ENCODE measurements around the gene ERBB2.

ERBB2 gene

DNA sequence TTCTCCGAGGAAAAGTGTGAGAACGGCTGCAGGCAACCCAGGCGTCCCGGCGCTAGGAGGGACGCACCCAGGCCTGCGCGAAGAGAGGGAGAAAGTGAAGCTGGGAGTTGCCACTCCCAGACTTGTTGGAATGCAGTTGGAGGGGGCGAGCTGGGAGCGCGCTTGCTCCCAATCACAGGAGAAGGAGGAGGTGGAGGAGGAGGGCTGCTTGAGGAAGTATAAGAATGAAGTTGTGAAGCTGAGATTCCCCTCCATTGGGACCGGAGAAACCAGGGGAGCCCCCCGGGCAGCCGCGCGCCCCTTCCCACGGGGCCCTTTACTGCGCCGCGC is at the start of gene ERBB2:
ERBB2 (plus strand) TSS at position 247 of the 330 bp plus-strand sequence. CDS start 175 bp downstream, outside the sequence.
- peak; percentile 48 for FAIRE-seq

DNA sequence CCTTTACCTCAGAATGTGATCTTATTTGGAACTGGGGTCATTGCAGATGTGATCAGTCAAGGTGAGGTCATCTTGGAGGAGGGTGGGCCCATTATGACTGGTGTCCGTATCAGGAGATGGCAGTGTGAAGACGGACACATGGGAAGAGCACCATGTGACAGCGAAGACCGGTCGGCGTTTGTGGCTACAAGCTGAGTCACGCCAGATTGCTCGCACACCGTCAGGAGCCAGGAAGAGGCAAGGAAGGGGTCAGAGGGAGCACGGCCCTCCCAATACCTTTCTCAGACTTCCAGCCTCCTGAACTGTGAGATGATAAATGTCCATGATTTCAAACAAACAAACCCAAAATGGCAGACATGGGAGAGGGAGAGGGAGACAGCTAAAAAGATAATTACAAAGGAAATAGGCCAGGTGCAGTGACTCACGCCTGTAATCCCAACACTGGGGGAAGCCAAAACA is 49.7 kb upstream of the ERBB2 start:
- FAIRE-seq: no peak

DNA sequence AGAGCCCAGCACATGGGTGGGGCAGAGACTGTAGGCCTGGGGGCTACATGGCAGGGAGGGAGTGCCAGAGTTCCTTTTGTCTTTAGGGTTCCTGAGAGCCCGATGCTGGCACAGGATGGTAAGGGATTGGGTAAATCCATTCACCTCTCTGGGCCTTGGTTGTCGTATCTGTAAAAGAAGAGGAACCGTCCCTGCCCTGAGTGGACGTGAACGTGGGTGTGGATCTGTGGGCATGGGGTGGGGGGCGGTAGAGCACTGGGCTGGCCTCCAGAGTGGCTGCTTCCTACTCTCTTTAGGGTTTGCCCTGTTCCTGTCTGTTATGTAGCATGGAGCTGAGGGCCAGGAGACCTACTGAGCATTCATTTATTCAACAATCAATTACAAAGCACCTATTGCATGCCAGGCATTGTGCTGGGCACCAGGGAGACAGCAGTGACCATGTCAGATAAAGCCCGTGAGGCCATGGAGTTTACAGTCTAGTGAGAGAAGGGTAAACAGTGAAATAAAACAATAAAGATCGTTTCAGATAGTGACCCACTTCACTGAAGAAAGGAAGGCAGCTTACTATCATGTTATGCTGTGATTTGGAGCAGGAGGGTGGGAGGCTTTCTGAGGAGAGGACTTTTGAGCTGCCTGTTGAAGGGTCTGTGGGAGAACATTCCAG is 47.8 kb upstream of the ERBB2 start:
- FAIRE-seq: no peak

DNA sequence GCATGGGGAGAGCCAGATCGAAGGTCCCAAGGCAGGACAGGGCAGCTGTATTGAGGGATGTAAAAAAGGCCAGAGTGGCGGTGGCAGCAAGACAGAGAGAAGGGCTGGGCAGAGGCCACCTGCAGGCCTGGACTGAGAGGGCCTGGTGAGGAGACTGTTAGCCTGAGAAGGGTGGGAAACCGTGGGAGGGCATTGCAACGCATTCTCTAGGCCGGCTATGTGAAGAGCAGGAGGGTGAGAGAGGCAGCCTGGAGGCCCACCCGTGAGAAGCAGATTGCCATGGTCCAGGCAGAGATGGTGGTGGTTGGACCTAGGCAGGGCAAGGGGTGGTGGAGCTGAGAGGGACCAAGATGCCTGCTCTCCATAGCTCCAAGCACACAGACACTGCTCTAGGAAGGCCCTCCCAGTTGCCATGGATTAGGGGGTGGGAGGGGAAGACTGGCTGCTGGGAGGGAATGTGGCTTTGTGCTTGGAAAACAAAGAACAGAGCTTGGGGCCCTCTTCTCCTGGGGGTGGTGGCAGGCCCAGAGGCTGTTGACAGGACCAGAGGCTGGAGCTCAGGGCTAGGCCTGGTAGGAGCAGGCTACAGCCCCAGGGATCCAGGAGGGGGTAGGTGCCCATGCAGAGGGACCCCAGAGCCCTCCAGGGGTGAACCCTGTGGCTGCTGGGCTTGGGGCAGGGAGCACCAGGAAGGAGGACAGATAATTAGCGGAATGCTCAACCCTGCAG is 47.1 kb upstream of the ERBB2 start:
- no peak for FAIRE-seq

DNA sequence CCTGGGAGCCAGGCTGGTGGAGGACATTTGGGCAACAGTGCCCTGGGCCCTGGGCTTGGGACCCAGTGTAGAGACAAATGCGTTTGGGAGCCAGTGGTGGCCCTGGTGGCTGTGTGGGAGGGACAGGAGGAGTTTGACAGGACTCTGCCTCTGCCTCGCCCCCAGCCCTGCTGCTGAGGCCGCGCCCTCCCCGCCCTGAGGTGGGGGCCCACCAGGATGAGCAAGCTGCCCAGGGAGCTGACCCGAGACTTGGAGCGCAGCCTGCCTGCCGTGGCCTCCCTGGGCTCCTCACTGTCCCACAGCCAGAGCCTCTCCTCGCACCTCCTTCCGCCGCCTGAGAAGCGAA is 46.6 kb upstream of the ERBB2 start:
- FAIRE-seq: no peak

DNA sequence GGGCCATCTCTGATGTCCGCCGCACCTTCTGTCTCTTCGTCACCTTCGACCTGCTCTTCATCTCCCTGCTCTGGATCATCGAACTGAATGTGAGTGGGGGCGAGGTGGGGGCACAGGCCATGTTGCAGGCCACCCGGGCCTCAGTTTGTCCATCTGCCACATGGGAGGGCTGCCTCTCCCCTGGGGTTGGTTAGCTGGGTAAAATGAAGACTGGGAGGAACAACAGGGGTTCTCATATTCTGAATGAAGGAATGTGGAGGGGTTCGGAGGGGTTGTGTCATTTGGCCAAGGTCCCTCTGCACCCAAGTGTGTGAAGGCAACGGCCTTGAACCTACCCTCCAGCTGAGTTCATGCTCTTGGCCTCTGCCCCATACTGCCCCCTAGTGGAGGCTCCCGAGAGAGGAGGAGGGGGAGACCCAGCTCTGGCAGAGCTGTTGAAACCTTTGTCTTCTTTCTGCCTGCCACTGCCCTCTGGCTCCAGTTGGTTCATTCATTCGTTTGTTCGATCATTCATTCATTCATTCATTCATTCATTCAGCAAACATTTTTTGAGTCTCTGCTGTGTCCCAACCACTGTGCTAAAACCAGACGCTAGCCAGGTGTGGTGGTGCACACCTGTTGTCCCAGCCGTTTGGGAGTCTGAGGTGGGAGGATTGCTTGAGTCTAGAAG is 46.1 kb upstream of the ERBB2 start:
- no peak for FAIRE-seq

DNA sequence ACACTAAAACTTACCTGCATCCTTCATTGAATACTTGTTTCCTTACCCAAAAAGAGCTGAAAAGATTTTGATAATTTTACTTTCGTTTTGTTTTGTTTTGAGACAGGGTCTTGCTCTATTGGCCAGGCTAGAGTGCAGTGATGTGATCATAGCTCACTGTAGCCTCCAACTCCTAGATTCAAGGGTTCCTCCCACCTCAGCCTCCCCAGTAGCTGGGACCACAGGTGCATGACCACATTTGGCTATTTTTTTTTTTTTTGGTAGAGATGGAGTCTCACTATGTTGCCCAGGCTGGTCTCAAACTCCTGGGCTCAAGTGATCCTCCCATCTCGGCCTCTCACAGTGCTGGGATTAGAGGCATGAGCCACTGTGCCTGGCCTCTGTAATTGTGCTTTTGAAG is 44.8 kb upstream of the ERBB2 start:
- FAIRE-seq: no peak

DNA sequence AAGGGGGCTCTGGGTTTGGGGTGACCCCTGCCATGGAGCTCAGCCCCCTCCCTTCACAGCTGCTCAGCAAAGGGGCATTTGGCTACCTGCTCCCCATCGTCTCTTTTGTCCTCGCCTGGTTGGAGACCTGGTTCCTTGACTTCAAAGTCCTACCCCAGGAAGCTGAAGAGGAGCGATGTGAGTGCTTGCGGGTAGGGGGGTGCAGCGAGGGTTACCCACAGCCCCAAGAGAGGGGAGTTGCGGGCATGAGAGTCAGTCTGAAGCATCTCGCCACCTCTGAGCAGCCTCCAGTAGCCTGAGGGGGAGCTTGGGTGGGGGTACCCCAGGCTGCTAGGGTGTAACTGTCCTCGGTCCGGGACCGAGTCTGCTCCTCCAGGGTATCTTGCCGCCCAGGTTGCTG is 41.5 kb upstream of the ERBB2 start:
- FAIRE-seq: no peak

DNA sequence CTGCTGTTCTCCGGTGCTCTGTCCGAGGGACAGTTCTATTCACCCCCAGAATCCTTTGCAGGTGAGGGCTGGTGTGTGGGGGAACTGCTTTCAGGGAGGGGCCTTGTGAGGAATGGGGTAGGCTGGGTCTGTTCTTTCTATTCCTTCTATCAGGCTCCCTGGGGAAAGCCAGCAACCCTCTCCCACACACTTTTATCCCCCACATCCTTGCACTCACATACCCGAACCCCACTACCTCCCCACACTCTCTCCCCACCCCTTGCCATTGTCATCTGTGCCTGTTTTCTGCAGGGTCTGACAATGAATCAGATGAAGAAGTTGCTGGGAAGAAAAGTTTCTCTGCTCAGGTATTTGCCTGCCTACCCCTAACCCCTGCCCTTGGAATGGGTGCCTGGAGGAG is 41.1 kb upstream of the ERBB2 start:
- FAIRE-seq: no peak

DNA sequence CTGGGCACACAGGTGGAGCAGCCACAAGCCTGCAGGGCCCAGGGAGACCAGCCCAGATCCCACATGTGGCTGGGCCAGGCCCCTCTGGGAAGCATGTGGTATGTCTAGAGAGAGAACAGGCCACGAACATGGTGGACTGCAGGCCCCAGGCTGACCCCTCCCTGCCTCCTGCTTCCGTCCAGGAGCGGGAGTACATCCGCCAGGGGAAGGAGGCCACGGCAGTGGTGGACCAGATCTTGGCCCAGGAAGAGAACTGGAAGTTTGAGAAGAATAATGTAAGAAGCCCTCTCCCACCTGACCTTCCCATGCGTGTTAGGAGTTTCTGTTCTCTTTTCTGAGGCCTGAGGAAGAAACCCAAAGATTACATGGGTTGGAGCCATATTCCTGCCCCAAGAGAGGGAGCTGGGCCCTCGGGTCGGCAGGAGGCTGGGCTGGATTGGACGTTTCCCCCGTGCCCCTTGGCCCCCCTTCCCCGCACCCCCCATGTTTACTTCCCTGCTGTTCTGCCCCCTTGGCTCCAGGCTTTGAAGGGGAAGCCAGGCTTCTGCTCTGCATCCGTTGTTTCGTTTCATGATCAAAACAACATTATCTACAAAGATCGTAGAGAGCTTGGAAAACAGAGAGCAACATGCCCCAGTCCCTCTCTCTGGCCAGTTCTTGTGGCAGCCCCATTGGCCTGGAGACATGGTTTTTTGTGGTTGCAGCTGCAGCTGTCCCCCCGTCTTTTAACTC is 40.4 kb upstream of the ERBB2 start:
- no peak for FAIRE-seq

DNA sequence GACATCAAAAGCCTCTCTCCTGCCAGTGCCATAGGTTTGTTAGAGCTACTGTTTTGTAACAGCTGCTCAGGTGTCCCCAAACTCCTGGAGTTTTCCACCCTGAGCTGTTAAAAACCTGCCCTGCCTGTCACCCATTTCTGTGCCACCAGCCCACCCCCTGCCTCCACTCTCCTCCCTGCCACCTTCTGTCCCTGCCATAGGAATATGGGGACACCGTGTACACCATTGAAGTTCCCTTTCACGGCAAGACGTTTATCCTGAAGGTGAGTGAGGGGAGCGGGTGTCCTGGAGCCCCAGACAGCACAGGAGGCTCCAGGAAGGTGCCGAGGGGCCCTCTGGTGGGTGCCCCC is 39.9 kb upstream of the ERBB2 start:
- FAIRE-seq: no peak

DNA sequence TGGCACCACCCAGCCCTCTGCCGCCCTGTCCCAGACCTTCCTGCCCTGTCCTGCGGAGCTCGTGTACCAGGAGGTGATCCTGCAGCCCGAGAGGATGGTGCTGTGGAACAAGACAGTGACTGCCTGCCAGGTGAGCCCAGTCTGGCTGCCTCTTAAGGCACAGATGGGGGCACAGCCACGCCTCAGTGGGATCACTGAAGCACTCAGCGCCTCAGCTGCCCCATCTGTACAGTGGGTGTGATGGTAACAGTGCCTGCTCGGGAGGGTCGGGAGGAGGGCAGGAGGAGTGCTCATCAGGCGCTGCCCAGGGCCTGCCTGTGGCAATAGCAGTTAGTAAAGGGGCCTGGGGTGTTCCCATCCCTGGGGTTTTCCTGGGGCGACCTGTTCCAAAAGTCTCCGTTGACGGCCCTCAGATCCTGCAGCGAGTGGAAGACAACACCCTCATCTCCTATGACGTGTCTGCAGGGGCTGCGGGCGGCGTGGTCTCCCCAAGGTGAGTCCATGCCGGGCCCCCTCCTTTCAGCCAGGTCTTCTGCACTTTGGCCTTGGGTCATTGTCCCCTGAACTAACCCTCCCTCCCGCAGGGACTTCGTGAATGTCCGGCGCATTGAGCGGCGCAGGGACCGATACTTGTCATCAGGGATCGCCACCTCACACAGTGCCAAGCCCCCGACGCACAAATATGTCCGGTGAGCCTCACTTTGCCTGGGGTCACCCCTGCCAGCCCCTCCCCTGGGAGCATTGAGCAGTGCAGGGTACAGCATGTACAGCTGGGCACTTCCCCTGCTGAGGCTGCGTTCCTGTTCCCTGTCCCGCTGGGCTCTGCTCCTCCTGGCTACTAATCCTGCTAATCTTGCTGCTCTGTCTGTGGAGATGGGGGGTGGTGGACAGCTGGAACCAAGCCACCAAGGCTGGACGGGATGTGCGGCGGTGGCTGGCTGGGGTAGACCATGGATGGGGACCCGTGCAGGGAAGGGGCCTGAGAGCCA is 39.2 kb upstream of the ERBB2 start:
- FAIRE-seq: no peak

DNA sequence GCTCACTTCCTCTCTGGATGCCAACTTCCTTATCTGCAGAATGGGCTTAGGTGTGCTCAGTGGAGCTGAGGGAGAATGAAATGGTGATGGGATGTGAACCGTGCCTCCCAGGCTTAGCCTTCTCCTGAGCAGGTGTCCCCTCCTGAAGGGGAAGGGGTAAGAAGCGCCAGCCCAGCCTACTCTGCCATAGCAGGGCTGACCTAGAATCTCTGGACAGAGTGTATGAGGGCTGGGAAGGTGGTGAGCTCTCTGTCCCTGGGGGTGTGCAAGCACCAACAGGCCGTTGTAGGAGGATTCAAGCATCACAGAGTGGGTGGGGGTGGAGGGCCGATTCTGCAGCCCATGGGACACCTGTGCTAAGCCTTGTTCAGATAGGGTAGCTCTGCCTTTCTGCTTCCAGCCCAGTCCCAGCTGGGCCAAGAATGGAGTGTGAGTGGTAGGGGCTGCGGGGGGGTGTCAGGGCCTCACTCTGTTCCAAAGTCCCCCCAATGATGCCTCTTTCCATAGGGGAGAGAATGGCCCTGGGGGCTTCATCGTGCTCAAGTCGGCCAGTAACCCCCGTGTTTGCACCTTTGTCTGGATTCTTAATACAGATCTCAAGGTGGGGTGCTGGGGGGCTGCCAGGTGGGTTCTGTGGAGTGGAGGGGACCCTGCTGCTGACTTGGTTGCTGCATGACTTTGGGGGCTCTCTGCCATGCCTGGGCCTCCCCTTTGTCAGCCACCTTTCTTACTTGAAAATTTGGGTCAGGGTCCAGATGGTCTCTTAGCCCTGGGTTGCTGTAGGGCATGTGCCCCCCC is 37.9 kb upstream of the ERBB2 start:
- FAIRE-seq: no peak

DNA sequence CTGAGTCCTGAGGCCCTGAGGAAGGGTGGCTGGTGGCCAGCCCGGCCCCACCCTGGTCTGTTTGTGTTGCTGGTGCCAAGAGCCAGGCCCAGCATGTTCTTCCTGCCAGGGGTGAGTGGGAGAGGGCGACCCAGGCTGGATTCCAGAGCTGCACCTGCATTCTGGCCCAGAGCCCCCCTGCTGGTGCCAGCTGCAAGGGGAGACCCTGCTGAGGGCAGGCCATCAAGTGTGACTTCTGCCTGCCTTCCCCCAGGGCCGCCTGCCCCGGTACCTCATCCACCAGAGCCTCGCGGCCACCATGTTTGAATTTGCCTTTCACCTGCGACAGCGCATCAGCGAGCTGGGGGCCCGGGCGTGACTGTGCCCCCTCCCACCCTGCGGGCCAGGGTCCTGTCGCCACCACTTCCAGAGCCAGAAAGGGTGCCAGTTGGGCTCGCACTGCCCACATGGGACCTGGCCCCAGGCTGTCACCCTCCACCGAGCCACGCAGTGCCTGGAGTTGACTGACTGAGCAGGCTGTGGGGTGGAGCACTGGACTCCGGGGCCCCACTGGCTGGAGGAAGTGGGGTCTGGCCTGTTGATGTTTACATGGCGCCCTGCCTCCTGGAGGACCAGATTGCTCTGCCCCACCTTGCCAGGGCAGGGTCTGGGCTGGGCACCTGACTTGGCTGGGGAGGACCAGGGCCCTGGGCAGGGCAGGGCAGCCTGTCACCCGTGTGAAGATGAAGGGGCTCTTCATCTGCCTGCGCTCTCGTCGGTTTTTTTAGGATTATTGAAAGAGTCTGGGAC is 37.1 kb upstream of the ERBB2 start:
- no peak for FAIRE-seq

DNA sequence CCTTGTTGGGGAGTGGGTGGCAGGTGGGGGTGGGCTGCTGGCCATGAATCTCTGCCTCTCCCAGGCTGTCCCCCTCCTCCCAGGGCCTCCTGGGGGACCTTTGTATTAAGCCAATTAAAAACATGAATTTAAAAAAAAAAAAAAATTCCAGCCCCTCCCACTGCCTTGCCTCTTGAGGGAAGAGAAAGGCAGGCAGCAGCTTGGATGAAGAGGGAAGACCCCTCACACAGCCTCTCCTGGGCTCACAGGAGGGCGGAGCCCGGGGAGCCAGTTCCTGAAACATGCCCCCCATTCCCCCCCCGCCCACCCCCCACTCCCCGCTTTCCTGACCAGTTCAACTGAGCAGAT is 36.5 kb upstream of the ERBB2 start:
- FAIRE-seq: no peak

DNA sequence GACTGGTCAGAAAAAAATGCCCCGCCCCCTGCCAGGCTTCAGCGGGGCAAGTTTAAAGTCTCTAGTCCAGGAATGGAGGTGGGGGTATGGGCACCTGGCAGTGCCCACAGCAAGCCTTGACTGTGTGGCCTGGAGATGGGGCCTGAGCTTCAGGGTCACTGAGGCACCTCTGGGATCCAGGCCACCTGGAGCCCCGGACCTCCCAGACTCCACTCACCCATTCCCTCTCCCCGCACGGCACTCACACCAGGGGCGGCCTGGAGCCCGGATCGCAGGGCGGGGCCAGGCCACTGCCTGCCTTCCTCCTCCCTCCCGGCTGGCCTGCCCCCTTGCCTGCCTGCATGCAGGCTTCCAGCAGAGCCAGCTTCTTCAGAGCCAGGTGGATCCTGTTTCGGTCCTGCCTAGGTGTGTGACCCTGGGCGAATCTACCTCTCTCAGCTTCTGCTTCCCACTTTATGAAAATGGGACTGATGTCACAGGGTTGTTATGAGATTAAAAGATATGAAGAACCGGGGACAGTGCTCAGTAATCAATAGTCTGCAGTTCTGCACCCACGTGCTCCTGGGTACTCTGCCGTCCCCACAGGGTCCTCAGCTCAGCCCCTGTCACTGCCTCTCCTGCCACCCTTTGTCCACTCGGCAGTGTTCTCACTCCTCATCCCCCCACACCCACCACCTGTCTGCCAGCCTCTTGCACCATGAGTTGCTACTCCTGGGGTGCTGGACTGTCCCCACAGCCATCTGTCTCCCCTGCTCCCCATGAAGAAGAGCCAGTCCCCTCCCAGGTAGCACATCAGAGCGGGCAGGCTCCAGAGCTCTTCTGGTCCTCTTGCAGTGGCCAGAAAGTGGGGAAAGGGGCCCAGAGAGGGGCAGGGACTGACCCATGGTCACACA is 35.9 kb upstream of the ERBB2 start:
- no peak for FAIRE-seq

DNA sequence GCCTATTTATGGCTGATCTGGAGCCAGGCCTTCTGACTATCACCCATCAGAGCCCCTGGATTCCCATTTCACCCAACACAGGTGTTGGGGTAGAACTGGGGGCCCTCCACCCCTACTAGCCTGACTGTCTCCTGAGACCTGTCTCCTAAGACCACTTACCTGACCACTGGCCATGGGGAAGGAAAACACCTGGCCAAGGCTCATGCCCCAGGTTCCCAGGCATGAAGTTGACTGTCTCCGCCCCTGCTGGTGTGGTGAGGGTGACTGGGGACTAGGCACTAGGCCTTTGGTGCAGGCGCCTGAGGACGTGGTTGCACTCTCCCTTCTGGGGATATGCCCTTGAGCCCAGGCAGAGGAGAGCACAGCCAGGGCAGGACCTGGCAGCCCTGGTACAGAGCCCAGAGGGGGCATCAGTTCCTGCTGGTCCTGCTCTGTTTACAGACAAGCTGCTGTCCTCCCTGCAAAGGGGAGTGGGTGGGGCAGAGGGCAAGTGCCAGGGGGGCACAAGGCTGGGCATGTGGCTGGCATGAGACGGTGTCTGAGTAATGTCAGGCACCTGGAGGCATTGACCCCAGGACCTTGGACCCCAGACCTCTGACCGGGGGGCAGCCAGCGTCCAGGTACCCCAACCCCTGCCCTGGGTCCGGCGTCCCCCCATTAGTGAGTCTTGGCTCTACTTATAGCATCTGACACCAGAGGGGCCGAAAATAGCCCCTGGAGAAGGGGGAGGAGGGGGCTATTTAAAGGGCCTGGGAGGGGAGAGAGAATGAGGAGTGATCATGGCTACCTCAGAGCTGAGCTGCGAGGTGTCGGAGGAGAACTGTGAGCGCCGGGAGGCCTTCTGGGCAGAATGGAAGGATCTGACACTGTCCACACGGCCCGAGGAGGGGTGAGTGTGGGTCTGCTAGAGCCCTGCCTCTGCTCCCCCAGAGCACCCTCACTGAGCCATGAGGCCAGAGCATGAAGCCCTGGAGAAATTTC is 35.0 kb upstream of the ERBB2 start, which contains the start of gene TCAP:
TCAP (plus strand) TSS at position 769 of the 981 bp plus-strand sequence; CDS start at position 780, 11 bp downstream.
- no peak for FAIRE-seq

DNA sequence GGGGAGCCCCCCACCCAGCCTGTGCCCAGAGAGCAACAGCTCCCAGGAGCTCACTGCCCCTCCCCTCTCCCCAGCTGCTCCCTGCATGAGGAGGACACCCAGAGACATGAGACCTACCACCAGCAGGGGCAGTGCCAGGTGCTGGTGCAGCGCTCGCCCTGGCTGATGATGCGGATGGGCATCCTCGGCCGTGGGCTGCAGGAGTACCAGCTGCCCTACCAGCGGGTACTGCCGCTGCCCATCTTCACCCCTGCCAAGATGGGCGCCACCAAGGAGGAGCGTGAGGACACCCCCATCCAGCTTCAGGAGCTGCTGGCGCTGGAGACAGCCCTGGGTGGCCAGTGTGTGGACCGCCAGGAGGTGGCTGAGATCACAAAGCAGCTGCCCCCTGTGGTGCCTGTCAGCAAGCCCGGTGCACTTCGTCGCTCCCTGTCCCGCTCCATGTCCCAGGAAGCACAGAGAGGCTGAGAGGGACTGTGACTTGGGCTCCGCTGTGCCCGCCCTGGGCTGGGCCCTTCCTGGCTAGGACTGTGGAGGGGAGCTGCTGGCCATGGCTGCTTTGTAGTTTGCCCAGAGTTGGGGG is 34.1 kb upstream of the ERBB2 start:
- FAIRE-seq: no peak

Data from endometrium (tissue), 2 donors.